MM.1S (cell line): ENCODE measurements around the gene B3GALNT1.

Source experiments
- EZH2 ChIP-seq: fragments of 300-600 bp; sonication (generic); optimal IDR thresholded peaks from 2 replicates; pipeline ENCODE3; 2017; ENCODE audit warnings: low read depth, mild to moderate bottlenecking, antibody characterized with exemption, low read length, mixed read lengths
- TF ChIP-seq, protein P1 (sequence below): fragments of 300-600 bp; sonication (generic); IDR thresholded peaks from 2 replicates; pipeline ENCODE4 v1.5.1; 2016; ENCODE audit warnings: antibody characterized with exemption, low read length, mixed read lengths

GRCh38 chr3:161067335-161067734, 37.8 kb downstream of the B3GALNT1 start:
- TF ChIP-seq, protein P1, sequence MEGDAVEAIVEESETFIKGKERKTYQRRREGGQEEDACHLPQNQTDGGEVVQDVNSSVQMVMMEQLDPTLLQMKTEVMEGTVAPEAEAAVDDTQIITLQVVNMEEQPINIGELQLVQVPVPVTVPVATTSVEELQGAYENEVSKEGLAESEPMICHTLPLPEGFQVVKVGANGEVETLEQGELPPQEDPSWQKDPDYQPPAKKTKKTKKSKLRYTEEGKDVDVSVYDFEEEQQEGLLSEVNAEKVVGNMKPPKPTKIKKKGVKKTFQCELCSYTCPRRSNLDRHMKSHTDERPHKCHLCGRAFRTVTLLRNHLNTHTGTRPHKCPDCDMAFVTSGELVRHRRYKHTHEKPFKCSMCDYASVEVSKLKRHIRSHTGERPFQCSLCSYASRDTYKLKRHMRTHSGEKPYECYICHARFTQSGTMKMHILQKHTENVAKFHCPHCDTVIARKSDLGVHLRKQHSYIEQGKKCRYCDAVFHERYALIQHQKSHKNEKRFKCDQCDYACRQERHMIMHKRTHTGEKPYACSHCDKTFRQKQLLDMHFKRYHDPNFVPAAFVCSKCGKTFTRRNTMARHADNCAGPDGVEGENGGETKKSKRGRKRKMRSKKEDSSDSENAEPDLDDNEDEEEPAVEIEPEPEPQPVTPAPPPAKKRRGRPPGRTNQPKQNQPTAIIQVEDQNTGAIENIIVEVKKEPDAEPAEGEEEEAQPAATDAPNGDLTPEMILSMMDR, result no peak
- TF ChIP-seq EZH2, result no peak
